Stimulated activated CD4-positive, alpha-beta T cell treated with anti-CD3 and anti-CD28 coated beads, Interleukin-2, amount 100 ng/mL, for 48 hours (primary cell): ENCODE measurements around the gene TMPRSS3.

Source experiments
- DNase-seq, 2 donors: peaks; one replicate each; pipeline ENCODE4 v3.0.0-alpha.2; 2020

TMPRSS3 gene

DNA sequence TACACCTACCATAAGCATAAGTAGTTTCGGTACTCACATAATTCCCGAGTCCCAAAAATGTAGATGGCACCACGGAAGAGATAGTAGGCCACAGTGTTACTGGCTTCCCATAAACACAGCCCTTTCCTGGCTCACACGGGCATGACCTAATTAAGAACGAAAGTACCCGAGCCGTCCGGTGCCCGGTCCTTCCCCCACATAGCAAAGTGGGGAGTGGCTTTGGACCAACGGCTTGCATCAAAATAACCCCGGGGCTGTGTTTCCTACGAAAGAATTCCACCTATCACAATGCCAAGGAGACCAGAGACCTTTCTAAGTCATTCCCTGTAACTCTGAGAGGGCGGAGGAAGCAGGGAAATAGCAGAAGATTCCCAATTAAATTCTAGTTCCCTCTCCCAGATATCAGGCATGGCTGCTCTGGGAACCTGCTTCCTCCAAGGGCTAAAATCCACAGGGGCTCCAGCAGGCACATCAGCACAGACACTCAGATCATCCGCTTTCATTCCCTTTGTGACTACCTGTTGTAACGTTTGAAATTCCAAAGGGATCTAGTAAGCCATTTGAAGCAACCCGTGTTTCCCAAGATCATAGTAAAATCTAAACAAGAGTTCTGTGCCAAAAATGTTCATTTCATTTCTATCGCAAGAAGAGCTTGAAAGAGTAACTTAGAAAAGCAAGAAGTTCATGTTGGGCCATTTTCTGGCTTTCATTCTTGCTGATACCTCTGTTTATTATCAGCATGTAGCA lies at the start of gene TMPRSS3:
TSS of gene TMPRSS3 (minus strand) at position 148 of the 747 bp plus-strand sequence. CDS start 635 bp downstream, outside the sequence.
- no peak for DNase-seq

DNA sequence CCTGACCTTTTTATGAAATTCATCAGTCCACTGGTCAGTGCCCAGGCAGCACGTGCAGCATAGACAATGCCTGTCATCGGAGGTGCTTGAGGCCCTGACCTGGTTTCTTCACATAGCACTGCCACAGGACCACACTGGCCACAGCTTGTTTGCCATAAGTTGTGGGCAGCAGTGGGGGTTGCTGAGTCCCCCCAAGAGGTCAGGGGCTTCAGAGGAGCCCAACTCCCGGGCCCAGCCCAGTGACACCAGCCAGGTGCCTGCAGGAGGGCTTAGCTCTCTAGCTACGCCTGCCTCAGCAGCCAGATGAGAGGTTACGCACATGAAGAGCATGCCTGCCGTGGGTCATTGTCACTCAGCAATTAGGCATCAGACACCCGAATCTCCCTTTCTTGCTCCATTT lies 49.5 kb upstream of the TMPRSS3 start:
- DNase-seq = no peak

DNA sequence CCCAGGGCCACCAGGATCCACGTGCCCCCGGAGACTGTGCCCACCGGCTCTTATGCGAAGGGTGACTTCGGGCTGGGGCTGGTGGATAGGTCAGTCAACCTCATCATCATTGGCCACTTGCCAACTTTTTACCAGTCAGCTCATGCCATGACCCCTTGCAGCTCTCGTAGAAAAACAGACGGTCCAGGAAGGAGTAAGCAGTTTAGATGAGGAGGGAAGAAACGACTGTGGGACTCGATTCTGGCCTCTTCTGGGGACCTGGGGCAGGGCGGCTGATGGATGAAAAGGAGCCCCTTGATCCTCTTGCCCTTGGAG lies 48.9 kb upstream of the TMPRSS3 start:
- DNase-seq = no peak

DNA sequence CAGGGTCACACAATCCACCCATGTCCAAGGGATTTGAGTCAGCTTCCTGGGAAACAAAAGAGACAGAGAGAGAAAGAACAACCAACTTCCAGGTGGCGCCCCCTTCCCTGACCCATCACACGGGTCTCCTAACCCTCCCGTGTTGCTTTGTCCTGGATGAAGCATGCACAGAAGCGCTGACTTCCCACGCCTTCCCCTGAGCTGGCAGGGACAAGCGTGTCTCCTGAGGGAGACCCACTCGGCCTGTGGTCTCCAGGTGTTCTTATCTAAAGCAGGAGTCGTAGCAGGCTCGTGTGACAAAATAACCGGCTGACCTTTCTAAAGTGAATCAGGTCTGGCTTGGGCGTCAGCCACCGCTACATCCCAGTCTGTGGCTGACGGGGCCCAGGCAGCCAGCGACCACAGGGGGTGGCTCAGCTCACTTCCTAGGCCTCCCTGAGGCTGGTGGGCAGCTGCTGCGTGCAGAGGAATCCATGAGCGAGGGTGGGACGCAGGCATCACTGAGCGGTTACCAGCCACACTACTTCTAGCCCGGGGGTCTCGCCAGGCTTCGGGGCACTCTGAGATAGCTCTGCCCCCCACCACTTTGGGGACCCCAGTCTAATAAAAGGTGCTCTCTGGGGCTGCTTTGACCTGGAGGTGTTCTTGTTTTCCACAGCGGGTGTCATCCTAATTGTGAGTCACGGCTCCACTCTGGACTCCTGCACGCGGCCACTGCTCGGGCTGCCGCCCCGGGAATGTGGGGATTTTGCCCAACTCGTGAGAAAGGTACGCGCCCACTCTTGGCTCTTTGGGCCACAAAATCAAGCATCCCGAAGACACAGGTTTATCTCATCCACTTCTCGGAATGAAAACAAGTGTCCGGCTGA lies 48.3 kb upstream of the TMPRSS3 start:
- DNase-seq = no peak

DNA sequence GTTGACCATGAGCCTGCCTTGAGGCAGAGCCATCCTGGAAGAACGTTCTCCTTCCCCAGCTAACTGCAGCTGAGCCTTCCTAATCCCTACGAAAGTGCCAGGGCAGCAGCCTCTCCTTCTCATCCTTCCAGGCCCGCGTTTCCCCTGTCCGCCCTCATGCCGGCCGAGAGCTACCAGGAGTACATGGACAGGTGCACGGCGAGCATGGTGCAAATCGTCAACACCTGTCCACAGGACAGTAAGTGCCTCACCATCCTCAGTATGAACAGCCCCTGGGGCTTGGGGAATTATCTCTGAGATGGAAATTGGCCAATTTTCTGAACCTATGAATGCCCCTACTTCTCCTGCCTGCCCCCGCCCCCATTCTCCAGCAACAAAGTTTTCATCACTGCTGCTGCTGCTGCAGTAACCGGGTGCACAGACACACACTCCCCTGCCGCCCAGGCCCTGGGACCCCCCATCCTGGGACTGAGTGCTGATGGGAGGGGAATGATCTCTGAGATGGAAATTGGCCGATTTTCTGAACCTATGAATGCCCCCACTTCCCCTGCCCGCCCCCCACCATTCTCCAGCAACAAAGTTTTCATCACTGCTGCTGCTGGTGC lies 47.4 kb upstream of the TMPRSS3 start:
- no peak for DNase-seq

DNA sequence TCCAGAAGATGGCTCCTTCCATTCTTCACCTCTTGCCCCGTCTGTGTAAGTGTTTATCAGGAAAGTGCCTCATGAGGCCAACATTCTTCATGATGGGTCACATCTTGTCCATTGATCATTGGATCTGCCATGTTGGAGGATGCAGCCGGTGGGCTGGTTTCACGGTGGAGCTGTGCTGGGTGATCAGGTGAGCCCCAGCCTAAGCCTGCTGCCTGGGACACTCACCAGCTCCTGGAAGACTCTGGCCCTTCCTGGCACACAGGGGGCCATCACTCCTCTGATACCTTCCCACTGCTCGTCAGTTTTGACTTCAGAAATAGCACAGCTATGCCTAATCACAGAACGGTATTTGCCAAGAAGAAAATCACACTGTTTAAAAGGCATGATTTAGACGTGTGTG lies 46.1 kb upstream of the TMPRSS3 start:
- no peak for DNase-seq

DNA sequence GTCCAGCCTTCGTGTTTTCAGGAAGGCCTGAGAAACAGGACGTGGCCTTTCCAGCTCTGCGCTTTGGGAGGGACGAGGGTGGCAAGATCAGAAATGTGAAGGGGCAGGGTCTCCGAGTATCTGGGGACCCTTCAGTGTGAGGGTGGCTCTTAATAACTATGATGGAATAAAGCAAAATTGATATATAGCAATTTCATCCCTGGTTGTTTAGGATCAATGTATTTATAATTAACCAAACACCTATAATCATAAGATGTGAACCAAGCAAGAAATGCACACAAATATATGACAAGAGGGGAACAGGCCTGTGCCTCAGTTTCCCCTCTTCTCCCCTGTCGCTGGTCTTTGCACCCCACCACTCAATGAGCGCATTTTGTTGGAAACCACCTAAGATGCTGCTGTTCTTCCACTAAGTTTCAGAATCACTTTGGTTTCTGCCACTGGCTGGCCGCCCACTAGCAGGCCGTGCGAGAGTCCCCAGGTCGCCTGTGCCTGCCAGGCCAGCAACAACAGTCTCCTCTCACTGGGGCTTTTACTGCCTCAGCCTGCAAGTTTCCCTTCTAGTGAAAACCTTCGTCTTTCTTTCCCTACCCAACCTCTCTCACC lies 44.4 kb upstream of the TMPRSS3 start:
- DNase-seq = no peak

DNA sequence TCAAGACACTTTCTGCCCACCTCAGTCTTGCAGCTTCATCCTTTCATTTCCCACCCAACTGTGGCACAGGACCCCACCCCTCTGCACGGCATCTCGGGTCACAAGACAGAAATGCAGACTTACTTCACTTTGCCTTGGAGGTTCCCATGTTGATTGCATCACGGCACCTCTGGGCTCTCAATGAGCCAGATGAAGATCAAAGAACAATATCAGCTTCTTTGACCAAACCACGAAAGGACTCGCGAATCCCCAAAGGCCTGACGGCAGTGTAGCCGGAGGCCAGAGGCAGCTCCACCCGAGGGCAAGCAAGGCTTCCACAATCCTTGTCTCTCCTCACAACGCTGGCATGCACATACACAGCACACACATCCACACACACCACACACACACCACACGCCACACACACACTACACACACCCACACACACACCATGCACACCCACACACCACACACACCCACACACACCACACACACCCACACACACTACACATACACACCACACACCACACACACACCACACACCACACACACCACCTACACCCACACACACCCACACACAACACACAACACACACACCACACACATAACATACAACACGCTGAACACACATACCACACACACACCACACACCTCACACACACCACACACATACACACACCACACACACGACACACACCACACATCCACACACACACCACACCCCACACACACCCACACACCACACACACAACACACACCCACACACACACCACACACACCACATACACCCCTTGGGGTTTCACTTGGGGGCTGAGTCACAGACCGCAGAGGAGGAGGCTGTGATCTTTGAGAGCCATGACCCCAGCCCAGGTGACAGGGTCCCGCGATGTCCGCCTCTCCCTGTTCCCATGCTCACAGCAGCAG lies 43.7 kb upstream of the TMPRSS3 start:
- no peak for DNase-seq

DNA sequence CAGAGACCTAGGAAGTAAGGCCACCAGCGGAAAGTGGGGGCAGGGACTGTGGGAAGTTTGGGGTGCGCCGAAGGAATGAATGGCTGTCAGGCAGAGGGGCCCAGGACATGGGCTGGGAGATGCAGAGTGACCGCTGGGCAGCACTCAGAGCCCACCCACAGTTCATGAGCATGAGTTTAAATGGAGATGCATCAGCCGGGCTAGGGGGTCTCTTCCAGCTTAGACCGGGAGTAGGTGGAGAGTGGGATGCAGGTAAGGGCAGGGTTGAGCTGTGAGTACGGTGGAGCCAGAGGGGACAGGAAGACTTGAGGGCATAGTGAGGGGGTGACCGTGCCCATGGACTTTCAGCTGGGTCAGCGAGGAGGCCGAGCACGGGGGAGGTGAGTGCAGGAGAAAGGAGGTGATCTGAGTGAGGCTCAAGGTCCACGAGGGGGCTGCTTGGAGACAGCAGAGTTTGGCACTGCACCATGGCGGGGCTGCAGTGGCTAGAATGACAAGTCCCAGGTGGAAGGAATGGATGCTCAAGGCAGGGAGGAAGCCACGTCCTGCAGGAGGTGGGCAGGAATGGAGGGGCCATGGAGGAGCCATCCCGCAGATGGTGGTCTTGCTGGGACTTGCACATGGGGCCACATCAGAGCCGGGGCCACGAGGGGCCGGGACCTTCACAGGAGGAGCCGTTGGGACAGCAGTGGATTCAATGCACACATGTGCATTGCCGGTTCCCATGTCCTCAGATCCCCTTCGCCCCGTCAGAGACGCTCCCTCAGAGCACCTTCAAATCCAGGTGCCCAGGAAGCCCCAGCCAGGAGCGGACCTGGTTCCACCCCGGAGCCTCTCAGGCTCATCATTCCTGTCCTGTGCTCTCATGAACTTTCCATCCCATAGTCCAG lies 42.7 kb upstream of the TMPRSS3 start:
- no peak for DNase-seq

DNA sequence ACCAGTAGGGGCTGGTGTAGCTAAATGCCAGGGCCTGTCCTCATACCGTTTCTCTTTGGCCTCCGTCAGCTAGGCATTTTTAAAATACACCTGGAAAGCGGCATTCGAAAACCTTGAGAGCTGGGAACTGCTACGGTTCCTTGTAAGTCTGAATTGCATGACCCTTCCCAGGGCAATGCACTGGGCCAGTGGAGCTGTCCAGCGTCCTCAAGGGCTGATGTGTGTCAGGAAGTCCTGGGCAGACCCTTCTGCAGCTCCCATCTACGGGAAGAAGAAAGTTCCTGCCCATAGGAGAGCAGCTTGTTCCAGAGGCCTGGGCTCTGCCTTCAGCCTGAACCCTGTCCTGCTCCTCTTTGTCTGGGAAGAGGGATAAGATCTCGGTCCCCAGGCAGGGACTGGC lies 41.9 kb upstream of the TMPRSS3 start:
- no peak for DNase-seq

DNA sequence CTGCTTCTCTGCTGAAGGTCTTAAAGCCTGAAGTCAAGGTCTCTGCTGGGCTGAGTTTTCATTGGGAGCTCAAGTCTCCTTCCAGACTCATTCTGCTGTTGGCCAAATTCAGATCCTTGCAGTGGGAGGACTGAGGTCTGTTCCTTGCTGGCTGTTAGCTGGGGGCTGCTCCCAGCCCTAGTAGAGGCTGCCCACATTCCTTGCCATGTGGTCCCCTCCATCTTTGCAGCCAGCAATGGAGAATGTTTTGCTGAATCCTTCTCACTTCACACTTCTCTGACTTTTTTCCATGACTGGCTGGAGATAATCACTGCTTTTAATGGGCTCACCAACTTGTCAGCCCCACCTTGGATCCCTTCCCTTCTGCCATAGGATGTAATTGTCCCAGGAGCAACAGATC lies 41.1 kb upstream of the TMPRSS3 start:
- DNase-seq = no peak

DNA sequence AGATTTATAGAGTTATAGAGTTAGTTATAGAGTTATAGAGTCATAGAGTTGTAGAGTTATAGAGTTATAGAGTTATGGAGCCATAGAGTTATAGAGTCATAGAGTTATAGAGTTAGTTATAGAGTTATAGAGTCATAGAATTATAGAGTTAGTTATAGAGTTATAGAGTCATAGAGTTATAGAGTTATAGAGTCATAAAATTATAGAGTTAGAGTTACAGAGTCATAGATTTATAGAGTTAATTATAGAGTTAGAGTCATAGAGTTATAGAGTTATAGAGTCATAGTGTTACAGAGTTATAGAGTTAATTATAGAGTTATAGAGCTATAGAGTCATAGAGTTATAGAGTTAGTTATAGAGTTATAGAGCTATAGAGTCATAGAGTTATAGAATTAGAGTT lies 40.0 kb upstream of the TMPRSS3 start:
- no peak for DNase-seq

DNA sequence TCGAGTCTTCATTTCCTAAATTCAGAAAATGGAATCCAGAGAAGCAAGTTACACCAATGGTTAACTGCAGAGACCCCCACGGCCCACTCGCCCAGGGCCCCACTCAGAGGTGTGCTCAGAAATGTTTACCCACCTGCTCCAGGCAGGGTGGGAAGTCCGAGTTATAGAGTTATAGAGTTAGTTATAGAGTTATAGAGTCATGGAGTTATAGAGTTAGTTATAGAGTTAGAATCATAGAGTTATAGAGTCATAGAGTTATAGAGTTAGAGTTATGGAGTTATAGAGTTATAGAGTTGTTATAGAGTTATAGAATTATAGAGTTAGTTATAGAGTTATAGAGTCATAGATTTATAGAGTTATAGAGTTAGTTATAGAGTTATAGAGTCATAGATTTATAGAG lies 39.5 kb upstream of the TMPRSS3 start:
- no peak for DNase-seq

DNA sequence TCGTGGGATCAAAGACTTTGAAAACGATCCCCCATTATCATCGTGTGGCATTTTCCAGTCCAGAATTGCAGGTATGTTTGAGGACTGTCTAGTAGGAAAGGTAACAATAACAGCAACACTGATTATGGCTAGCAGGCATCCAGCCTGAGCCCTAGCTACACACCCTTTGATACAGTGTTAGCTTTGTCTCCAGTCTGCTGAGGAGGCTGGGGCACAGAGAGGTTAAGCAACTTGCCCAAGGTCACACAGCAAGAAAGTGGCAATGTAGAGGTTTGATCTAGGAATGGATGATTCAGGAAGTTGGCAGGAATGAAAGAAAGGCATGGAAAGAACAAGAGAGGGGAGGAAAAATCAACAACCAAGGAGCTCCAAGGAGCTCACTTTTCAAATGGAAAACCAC lies 39.0 kb upstream of the TMPRSS3 start:
- DNase-seq = no peak

DNA sequence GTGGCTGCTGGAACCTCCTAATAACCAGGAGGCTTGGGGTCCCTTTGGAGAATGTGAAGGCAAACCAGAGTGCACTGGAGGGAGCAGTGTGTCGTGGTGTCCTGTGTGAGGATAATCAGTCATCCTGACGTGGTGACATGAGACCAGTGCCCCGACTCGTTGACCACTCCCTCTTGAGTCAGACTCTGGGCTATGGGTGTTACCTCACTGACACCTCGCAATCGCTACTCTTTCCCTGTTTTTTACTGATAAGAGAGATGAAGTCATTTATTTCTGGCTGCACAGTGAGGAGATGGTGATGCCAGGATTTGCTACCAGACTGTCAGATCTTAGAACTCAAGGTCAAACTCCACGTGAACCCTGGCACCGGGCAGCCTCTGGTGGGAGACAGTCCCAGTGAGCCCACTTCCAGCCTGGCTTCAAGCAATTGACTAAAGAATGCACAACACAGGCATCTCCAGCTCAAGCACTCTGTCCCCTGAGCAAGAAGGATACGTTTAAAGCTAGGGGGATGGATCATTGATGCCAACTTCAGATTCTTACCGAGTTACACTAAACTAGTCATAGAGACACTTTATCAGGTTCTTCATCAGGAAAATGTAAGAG lies 38.2 kb upstream of the TMPRSS3 start:
- DNase-seq = no peak

DNA sequence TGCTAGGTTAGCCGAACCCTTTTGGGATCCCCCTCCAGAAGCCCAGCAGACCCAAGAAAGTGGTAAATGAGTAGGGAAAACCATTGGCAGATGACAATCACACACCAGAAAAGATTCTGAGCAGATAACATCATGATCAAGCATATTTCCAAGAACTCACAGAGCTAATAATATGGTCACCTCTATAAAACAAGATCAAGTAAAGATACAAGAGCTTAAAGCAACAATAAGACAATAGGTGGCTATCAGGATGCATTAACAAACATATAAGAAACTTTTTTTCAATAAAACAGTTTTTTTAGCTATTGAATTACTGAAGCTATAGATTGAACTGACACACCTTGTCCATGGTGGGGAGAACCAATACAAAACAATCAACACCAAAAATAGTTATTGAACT lies 36.8 kb upstream of the TMPRSS3 start:
- no peak for DNase-seq

DNA sequence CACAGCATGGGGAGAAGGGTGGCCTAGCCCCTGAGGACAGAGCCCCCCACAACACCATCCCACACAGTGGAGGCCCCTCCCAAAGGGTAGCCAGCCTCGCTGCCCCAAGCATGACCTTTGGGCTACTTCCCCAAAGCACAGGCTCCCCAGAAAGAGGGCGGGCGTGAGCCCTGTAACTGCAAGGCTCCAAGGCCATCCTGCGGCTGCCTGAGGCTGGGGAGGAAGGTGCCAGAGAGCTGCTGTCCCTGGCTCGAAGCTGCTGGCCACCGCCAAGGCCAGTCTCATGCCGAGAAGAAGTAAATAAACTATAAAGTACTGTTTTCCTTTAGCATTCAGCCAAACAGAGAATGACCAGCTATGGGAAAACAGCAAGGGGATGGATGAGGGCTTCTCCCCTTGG lies 35.3 kb upstream of the TMPRSS3 start:
- DNase-seq = no peak

DNA sequence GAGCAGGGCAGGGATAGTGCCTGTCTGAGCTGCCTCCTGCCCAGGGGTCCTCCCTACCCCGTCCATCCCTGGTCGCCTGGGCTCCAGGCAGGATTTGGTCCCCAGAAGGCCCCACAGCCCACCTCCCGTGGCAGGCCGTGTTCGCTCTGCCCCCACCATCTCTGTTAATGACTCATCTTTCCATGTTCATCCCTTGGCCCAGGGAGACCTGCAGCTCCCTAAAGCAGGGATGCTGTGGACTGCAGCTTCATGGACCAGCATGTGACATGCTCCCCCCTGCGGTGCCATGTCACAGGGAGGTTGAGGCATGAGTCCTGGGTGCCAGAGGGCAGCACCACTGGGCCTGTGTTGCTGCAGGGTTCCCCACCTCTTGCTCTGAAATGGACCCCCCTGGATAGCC lies 34.7 kb upstream of the TMPRSS3 start:
- no peak for DNase-seq

DNA sequence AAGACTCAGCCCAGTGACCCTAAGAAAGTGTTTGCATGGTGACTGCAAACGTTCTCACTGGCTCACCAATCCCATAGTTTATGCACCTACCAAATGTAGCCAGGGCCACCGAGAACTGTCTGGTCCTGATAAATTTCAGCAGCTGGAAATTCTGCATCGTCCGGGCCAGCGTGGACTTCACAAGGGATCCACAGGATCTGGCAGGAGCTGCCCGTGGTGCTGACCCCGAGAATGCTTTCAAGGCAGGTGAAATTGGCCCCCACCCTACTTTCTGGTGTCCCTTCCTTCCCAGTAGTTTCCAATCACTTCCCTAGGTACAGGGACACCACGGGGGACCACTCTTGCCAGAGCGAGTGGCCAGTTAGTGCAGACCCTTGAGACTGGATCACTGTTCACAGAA lies 34.0 kb upstream of the TMPRSS3 start:
- no peak for DNase-seq

DNA sequence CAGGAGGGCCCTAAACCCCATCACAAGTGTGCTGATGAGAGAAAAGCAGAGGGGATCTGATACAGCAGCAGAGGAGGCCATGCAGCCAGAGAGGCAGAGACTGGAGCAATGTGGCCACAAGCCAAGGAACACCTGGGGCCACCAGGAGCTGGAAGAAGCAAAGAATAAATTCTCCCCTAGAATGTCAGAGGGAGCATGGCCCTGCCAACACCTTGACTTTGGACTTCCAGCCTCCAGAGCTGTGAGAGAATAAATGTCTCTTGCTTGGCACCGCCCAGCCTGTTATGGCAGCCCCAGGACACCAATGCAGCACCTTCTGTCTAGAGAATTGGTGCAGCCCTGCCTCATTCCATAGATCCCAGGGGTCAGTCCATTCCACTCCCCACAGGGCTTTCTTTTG lies 33.2 kb upstream of the TMPRSS3 start:
- DNase-seq = no peak

DNA sequence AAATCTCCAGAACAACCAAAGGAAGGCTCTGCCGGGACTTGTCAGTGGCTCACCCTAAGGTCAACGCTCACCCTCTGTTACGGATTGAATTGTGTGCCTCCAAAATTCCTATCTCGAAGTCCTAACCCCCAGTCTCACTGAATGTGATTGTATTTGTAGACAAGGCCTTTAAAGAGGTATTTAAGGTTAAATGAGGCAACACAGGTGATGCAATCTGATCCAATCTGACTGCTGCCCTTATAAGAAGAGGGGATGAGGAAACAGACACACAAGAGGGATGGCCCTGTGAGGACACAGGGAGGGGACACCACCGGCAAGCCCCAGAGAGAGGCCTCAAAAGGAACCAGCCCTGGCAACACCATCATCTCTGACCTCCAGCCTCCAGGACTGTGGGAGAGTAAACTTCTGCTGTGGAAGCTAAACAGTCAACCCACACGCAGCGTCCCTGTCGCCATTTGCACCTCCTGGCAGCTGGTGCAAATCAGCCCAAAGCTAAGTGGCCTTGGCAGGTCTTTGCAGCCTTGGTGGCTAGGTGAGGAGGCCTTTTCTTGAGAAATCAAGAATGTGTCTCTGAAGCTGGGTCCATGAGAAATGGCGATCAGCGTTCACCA lies 32.1 kb upstream of the TMPRSS3 start:
- no peak for DNase-seq
